ENCODE data around the gene PID1. TPM values are rescaled to one million over a fixed set of nuclear protein-coding genes. Genes with fewer than 3 reads are reported as not detected.

Gene PID1
- total RNA-seq, 2 donors from 2014 or later: not detected

DNA sequence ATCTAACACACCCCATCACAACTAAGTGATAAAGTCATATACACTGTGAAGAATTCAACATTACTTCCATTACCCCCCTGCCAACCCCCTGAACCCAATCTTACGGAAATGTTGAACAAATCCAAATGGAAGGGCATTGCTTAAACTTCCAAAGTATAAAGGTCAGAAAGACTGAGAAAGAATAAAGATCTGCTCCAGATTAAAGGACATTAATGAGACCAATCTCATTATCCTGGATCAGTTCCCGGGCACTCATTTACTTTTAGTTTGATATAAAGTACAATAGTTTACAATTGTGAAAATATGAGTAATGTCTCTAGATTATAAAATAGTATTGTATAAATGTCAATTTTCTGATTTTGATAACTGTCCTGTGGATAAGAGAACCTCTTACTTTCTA, 229.4 kb downstream of the PID1 start:
- DNase-seq (ENCODE audit: low spot score) (no peak), ATAC-seq (no peak)
- peaks cover 6% of the 10 kb centered on the region for H3K9me3 Mint-ChIP-seq
- no peak overlapping the region for H3K4me3 Mint-ChIP-seq
- no peaks in the 10 kb centered on the region for H3K36me3 Mint-ChIP-seq
- no peaks in the 10 kb centered on the region for H3K4me1 Mint-ChIP-seq (ENCODE audit: low read depth in 2 of 2)
- H3K27me3 Mint-ChIP-seq: no peaks in the 10 kb centered on the region
- H3K27ac Mint-ChIP-seq: no peak overlapping the region

- ATAC-seq: no peak
- Mint-ChIP-seq H3K4me1 (ENCODE audit: low read depth in 2 of 2) (no peaks in the 10 kb centered on the region), H3K9me3 (peaks cover 3% of the 10 kb centered on the region), H3K4me3 (no peak overlapping the region), H3K27ac (no peak overlapping the region), H3K36me3 (no peaks in the 10 kb centered on the region), H3K27me3 (no peaks in the 10 kb centered on the region)
- no peak for DNase-seq (ENCODE audit: low spot score)
Measured at GRCh38 chr2:229037621-229038020, 233.5 kb downstream of the PID1 start.

DNA sequence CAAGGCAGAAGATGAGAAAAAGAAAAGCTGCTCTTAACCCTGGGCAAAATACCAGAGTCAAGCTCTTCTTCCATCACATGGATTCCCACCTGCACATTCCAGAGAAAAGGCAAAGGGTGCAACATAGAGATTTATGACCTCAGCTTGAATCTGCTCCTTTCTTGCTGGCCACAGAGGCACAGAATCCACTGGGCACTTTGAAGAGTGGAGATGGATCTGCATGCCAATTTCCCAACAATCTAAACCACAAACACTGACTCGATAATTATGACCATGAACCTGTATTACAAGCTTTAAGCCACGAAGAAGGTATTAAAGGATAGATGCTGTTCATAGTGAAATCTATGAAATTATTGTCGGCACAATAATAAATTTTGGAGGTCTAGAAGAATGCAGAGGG, 237.3 kb downstream of the PID1 start:
- Mint-ChIP-seq H3K4me3 (no peak overlapping the region), H3K4me1 (ENCODE audit: low read depth in 2 of 2) (no peaks in the 10 kb centered on the region), H3K9me3 (peaks cover 4% of the 10 kb centered on the region), H3K27ac (no peak overlapping the region), H3K27me3 (no peaks in the 10 kb centered on the region), H3K36me3 (no peaks in the 10 kb centered on the region)
- ATAC-seq (no peak), DNase-seq (ENCODE audit: low spot score) (no peak)

DNA sequence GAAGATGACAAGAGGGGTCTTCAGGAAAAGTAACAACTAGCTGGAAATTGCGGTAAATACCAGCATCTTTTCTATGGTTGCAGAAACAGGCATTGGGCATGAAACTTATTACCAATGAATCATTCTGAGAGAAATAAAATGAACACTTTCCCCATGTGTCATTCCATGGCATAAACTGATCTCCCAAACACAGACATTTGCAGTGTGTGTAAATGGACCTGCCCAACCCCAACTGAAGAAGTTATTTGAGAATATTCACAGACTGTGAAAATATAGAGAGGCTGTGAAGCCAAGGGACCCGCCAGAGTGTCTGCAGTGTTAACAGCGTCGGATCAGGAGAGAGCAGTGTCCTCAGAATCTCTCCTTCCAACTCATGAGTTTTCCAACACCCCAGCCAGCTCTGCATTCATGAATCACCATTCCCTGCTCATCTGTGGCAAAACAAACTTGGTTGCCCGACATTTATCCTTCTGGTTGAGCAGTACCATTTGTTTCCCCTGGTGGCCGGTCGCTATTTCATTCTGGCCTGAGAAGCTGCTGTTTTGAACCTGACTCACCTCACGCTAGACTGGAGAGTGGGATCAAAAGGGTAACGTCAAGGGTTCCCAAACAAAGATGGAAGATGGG, 238.4 kb downstream of the PID1 start:
- no peak for DNase-seq (ENCODE audit: low spot score)
- Mint-ChIP-seq H3K9me3 (peaks cover 6% of the 10 kb centered on the region), H3K36me3 (no peaks in the 10 kb centered on the region), H3K4me3 (no peak overlapping the region), H3K27ac (no peak overlapping the region), H3K4me1 (ENCODE audit: low read depth in 2 of 2) (no peaks in the 10 kb centered on the region), H3K27me3 (no peaks in the 10 kb centered on the region)
- ATAC-seq: no peak

DNA sequence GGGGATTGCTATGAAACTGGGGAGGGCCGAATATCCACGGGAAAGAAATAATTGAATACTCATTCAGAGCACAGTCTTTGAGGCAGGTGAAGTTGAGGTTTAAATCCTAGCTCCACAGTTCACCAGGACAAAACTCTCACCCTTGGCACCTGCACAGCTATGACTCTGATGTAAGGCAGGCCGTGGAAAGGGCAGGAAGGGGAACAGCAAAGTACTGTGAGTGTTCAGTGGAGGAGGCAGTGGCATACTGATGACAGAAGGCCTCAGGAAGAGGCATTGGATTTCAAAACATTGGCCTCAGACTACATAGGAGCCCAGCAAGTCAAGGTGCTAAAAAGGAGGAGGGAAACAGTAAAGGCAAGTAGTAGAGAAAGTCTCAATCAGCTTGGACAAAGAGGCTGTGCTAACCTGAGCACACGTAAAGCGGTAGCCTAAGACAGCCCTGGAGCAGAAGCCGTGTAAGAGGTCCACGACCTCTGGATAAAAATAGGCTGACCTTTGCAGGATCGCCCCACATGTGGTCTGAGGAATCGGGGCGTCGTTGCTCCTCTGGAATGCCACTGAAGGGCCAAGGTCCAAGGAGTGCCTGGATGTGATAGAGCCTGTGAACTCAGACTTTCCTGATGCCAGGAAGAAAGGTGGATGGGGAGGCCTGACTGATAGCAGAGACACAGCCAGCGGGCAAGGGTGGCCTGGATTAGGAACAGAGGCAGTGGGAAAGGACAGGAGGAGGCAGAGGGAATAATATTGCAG, 243.6 kb downstream of the PID1 start:
- no peaks in the 10 kb centered on the region for H3K4me1 Mint-ChIP-seq (ENCODE audit: low read depth in 2 of 2)
- no peaks in the 10 kb centered on the region for H3K27me3 Mint-ChIP-seq
- no peak for DNase-seq (ENCODE audit: low spot score)
- H3K4me3 Mint-ChIP-seq: no peak overlapping the region
- peaks cover 17% of the 10 kb centered on the region for H3K9me3 Mint-ChIP-seq
- H3K27ac Mint-ChIP-seq: no peak overlapping the region
- no peaks in the 10 kb centered on the region for H3K36me3 Mint-ChIP-seq
- no peak for ATAC-seq

- Mint-ChIP-seq H3K27ac (no peak overlapping the region), H3K27me3 (no peaks in the 10 kb centered on the region), H3K9me3 (peaks cover 17% of the 10 kb centered on the region), H3K4me1 (ENCODE audit: low read depth in 2 of 2) (no peaks in the 10 kb centered on the region), H3K4me3 (no peak overlapping the region), H3K36me3 (no peaks in the 10 kb centered on the region)
- no peak for DNase-seq (ENCODE audit: low spot score)
- no peak for ATAC-seq
Measured at GRCh38 chr2:229025653-229026052, 245.4 kb downstream of the PID1 start.

GRCh38 chr2:229022652-229023051, 248.4 kb downstream of the PID1 start:
- Mint-ChIP-seq H3K4me3 (no peak overlapping the region), H3K27ac (no peak overlapping the region), H3K9me3 (peaks cover 19% of the 10 kb centered on the region), H3K36me3 (no peaks in the 10 kb centered on the region), H3K4me1 (ENCODE audit: low read depth in 2 of 2) (no peaks in the 10 kb centered on the region), H3K27me3 (no peaks in the 10 kb centered on the region)
- DNase-seq (ENCODE audit: low spot score): no peak
- ATAC-seq: no peak

GRCh38 chr2:229022071-229022470, 249.0 kb downstream of the PID1 start:
- H3K9me3 Mint-ChIP-seq: peaks cover 16% of the 10 kb centered on the region
- H3K27ac Mint-ChIP-seq: no peak overlapping the region
- H3K27me3 Mint-ChIP-seq: no peaks in the 10 kb centered on the region
- no peaks in the 10 kb centered on the region for H3K4me1 Mint-ChIP-seq (ENCODE audit: low read depth in 2 of 2)
- H3K36me3 Mint-ChIP-seq: no peaks in the 10 kb centered on the region
- DNase-seq (ENCODE audit: low spot score) (no peak), ATAC-seq (no peak)
- no peak overlapping the region for H3K4me3 Mint-ChIP-seq

- Mint-ChIP-seq H3K4me1 (ENCODE audit: low read depth in 2 of 2) (no peaks in the 10 kb centered on the region), H3K36me3 (no peaks in the 10 kb centered on the region), H3K27me3 (no peaks in the 10 kb centered on the region)
Measured at GRCh38 chr2:229009816-229010215, 261.3 kb downstream of the PID1 start.

DNA sequence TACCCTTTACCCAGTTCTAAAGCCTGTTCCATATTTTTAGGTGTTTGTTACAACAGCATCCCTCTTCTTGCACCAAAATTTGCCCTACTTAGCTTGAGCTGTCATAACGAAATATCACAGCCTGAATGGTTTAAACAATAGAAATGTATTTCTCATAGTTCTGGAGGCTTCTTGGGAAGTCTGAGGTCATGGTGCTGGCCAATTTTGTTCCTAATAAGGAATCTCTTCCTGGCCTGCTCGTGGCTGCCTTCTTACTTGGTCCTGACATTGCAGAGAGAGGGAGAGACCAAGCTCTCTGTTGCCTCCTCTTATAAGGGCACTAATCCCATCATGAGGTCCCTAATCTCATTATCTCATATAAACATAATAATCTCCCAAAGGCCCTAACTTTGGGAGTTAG, 267.8 kb downstream of the PID1 start:
- Mint-ChIP-seq H3K4me1 (ENCODE audit: low read depth in 2 of 2) (no peaks in the 10 kb centered on the region), H3K27ac (no peak overlapping the region), H3K36me3 (peaks cover 7% of the 10 kb centered on the region), H3K4me3 (no peak overlapping the region), H3K9me3 (peaks cover 34% of the 10 kb centered on the region), H3K27me3 (no peaks in the 10 kb centered on the region)
- ATAC-seq (no peak), DNase-seq (ENCODE audit: low spot score) (no peak)

More at GRCh38 chr2:229009816-229010215, 261.3 kb downstream of the PID1 start:
- DNase-seq (ENCODE audit: low spot score) (no peak), ATAC-seq (no peak)
- Mint-ChIP-seq H3K4me3 (no peak overlapping the region), H3K9me3 (peaks cover 19% of the 10 kb centered on the region), H3K27ac (no peak overlapping the region)

DNA sequence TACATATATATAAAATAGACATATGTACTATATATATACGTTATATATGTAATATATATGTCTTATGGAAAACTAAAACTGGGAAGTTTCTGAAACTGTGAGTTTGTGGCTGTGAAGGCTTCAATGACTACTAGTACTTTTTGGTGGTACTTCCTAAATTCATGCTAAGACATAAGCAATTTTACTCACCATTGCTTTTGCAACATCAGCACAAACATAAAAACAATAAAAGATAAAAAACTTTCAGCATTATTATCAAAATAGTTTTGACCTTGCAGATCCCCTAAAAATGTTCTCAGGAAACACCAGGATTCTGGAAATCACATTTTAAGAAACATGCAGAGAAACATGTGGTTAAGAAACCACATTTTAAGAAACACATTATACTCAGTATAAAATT, 269.9 kb downstream of the PID1 start:
- no peak overlapping the region for H3K4me3 Mint-ChIP-seq
- no peak for DNase-seq (ENCODE audit: low spot score)
- no peaks in the 10 kb centered on the region for H3K27me3 Mint-ChIP-seq
- H3K27ac Mint-ChIP-seq: no peak overlapping the region
- no peaks in the 10 kb centered on the region for H3K4me1 Mint-ChIP-seq (ENCODE audit: low read depth in 2 of 2)
- H3K36me3 Mint-ChIP-seq: peaks cover 7% of the 10 kb centered on the region
- peaks cover 27% of the 10 kb centered on the region for H3K9me3 Mint-ChIP-seq
- no peak for ATAC-seq

DNA sequence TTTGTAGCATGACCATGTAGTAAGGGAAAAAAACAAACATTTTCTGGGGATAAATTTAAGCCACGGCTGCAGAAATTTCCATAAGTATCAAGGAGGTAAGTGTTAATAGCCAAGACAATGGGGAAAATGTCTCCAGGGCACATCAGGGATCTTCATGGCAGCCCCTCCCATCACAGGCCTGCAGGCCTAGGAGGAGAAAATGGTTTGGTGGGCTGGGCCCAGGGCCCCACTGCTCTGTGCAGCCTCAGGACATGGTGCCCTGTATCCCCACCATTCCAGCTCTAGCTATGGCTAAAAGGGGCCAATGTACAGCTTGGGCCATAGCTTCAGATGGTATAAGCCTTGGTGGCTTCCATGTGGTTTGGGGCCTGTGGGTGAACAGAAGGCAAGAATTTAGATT, 271.8 kb downstream of the PID1 start:
- DNase-seq (ENCODE audit: low spot score) (no peak), ATAC-seq (no peak)
- H3K9me3 Mint-ChIP-seq: peaks cover 27% of the 10 kb centered on the region
- no peaks in the 10 kb centered on the region for H3K27me3 Mint-ChIP-seq
- H3K36me3 Mint-ChIP-seq: peaks cover 7% of the 10 kb centered on the region
- no peak overlapping the region for H3K4me3 Mint-ChIP-seq
- H3K27ac Mint-ChIP-seq: no peak overlapping the region
- H3K4me1 Mint-ChIP-seq (ENCODE audit: low read depth in 2 of 2): no peaks in the 10 kb centered on the region

DNA sequence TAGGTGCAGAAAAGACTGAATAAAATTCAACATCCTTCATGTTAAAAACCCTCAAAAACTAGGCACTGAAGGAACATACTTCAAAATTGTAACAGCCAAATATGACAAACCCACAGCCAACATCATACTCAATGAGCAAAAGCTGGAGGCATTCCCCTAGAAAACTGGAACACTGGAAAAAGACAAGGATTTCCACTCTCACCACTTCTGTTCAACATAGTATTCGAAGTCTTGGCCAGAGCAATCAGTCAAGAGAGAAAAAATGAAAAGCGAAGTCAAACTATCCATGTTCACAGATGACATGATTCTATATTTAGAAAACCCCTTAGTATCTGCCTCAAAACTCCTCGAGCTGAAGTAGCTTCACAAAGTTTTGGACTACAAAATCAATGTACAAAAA, 282.3 kb downstream of the PID1 start:
- H3K27ac Mint-ChIP-seq: no peak overlapping the region
- no peak for ATAC-seq
- no peaks in the 10 kb centered on the region for H3K27me3 Mint-ChIP-seq
- DNase-seq (ENCODE audit: low spot score): no peak
- peaks cover 14% of the 10 kb centered on the region for H3K9me3 Mint-ChIP-seq
- H3K36me3 Mint-ChIP-seq: no peaks in the 10 kb centered on the region
- H3K4me1 Mint-ChIP-seq (ENCODE audit: low read depth in 2 of 2): no peaks in the 10 kb centered on the region
- H3K4me3 Mint-ChIP-seq: no peak overlapping the region

DNA sequence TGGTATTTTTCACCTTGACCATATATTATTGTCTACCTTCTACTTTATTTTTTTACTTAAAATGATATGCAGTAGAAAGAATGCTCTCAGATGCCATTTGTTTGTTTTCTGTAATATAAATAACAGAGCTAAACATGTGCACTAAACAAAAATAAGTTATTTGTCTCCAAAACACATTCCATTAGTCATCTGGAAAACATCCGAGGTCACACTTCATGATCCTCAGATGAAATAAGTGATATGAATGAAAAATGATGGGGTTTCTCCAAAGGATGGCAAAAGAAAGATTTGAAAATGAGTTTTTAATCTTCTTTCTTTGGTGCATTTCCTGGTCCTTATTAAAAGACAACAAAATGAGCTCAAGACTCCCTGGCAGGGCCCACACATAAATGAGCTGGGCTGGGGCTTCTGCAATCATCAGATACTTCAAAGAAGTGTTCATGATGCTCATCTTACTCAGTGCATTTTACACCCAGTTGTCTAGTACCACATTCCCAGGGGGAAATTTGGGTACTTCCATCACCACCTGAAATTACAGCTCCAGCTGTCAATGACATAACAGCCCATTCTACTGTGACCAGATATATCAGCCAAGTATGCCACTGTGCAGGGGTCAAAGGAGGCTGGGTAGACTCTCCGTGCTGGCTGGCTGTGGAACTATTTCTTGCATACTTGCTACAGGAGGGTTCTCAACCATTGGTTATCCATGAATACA, 283.5 kb downstream of the PID1 start:
- H3K4me1 Mint-ChIP-seq (ENCODE audit: low read depth in 2 of 2): no peaks in the 10 kb centered on the region

More for the DNA sequence above, 283.5 kb downstream of the PID1 start:
- peaks cover 14% of the 10 kb centered on the region for H3K9me3 Mint-ChIP-seq
- no peaks in the 10 kb centered on the region for H3K27me3 Mint-ChIP-seq
- no peak for ATAC-seq
- no peak overlapping the region for H3K27ac Mint-ChIP-seq
- no peak overlapping the region for H3K4me3 Mint-ChIP-seq
- no peaks in the 10 kb centered on the region for H3K36me3 Mint-ChIP-seq
- no peak for DNase-seq (ENCODE audit: low spot score)

Data from natural killer cell treated with Interleukin-12 subunit alpha and Interleukin-12 subunit beta and Interleukin-15 and Interleukin-18, amount 100 ng/mL, for 72 hours (primary cell).